Naive B cell (primary cell): ENCODE measurements around the gene RAP1GAP2. TPM values are rescaled to one million over a fixed set of nuclear protein-coding genes. Genes with fewer than 3 reads are reported as not detected.

Source experiments
- ATAC-seq, 2 donors: fragments of 150-1000 bp; cut with Tn5 transposase; 2 replicates each; pipeline ENCODE4 v1.10.0; 2021; ENCODE audit warnings: low read depth in 2 of 2, mild to moderate bottlenecking in 2 of 2, moderate library complexity in 2 of 2
- DNase-seq: peaks from one replicate; pipeline ENCODE4 v3.0.0; 2022
- H3K27ac Mint-ChIP-seq, 6 donors: one replicate each; pipeline ENCODE4 v1.8.0; 2020 to 2022; ENCODE audit warnings: mild to moderate bottlenecking in 6 of 6, mixed read lengths in 6 of 6, moderate library complexity in 5 of 6, inconsistent platforms in 2 of 6
- H3K27me3 Mint-ChIP-seq, 3 donors: one replicate each; pipeline ENCODE4 v1.8.0; 2021 to 2022; ENCODE audit warnings: mixed read lengths in 3 of 3, mild to moderate bottlenecking in 1 of 3
- H3K36me3 Mint-ChIP-seq, 2 donors: one replicate each; pipeline ENCODE4 v1.8.0; 2020 to 2022; ENCODE audit warnings: mixed read lengths in 2 of 2, inconsistent platforms in 1 of 2, mild to moderate bottlenecking in 1 of 2
- H3K4me1 Mint-ChIP-seq, 3 donors: one replicate each; pipeline ENCODE4 v1.8.0; 2020 to 2022; ENCODE audit warnings: mixed read lengths in 3 of 3, inconsistent platforms in 1 of 3, mild to moderate bottlenecking in 1 of 3, moderate library complexity in 1 of 3
- H3K4me3 Mint-ChIP-seq, 8 donors: one replicate each; pipeline ENCODE4 v1.8.0; 2020 to 2022; ENCODE audit warnings: mild to moderate bottlenecking in 8 of 8, mixed read lengths in 8 of 8, moderate library complexity in 8 of 8, inconsistent platforms in 2 of 8
- H3K9me3 Mint-ChIP-seq, 7 donors: one replicate each; pipeline ENCODE4 v1.8.0; 2020 to 2022; ENCODE audit warnings: mixed read lengths in 7 of 7, mild to moderate bottlenecking in 5 of 7, inconsistent platforms in 2 of 7, moderate library complexity in 1 of 7
- polyA plus RNA-seq, 6 donors: library from polyadenylated mRNA; unstranded; fragments of 300-500 nt; fragmentation: Illumina TruSeq; gene quantifications; one replicate each; pipeline ENCODE4 v1.2.3, GENCODE V29; 2021; ENCODE audit warnings: low read depth in 6 of 6

Gene RAP1GAP2
- polyA plus RNA-seq, 6 donors from 2014 or later: 0.96 to 2.9 (median 1.4) TPM; not detected in 1

- no peaks in the 10 kb centered on the region for H3K36me3 Mint-ChIP-seq
- peaks cover 7 to 13% (median 12%) of the 10 kb centered on the region in 3 donors for H3K4me1 Mint-ChIP-seq
- no peaks in the 10 kb centered on the region for H3K9me3 Mint-ChIP-seq
- H3K4me3 Mint-ChIP-seq: no peak overlapping the region
- no peaks in the 10 kb centered on the region for H3K27me3 Mint-ChIP-seq
- peak overlapping the region in 1 of 6 donors; percentile 13 for H3K27ac Mint-ChIP-seq
- no peak for ATAC-seq
- no peak for DNase-seq
These were observed 96.2 kb downstream of the RAP1GAP2 start for GRCh38 chr17:2892305-2892971.

GRCh38 chr17:2893422-2893914, 97.2 kb downstream of the RAP1GAP2 start:
- no peaks in the 10 kb centered on the region for H3K9me3 Mint-ChIP-seq
- no peak for ATAC-seq

DNA sequence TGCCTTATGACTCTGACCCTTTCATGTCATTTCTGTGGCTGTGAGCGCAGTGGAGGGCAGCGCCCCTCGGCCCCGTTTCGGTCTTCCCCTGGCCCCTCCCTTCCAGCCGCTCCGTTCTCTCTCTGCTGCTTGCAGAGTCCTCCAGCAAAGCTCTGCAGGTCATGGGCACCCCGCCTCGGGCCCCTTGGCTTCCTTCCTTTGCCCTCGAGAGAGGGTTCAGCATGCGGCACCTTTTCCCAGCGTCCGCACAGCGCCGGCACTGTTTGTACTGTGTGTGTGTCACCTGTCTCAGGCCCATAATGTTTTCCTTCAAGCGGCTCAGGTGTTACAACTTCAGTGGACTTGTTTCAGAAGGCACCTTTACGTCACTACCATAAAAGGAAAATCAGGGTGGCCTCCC, 98.5 kb downstream of the RAP1GAP2 start:
- Mint-ChIP-seq H3K27ac (peak overlapping the region in 1 of 6 donors; percentile 65), H3K36me3 (no peaks in the 10 kb centered on the region), H3K9me3 (no peaks in the 10 kb centered on the region), H3K4me3 (no peak overlapping the region), H3K27me3 (no peaks in the 10 kb centered on the region), H3K4me1 (peaks cover 3 to 15% (median 13%) of the 10 kb centered on the region in 3 donors)
- DNase-seq (no peak), ATAC-seq (no peak)

More at GRCh38 chr17:2893422-2893914, 97.2 kb downstream of the RAP1GAP2 start:
- Mint-ChIP-seq H3K36me3 (no peaks in the 10 kb centered on the region), H3K27me3 (no peaks in the 10 kb centered on the region), H3K4me3 (no peak overlapping the region), H3K4me1 (peaks cover 4 to 10% (median 10%) of the 10 kb centered on the region in 3 donors), H3K27ac (peak overlapping the region in 1 of 6 donors; percentile 49)
- no peak for DNase-seq

GRCh38 chr17:2897605-2898004, 101.4 kb downstream of the RAP1GAP2 start:
- Mint-ChIP-seq H3K27me3 (no peaks in the 10 kb centered on the region), H3K4me3 (no peak overlapping the region), H3K27ac (peak overlapping the region in 1 of 6 donors; percentile 59), H3K36me3 (no peaks in the 10 kb centered on the region), H3K4me1 (peaks cover 3 to 15% (median 15%) of the 10 kb centered on the region in 3 donors), H3K9me3 (no peaks in the 10 kb centered on the region)
- ATAC-seq: no peak
- DNase-seq: no peak

GRCh38 chr17:2898255-2898926, 102.2 kb downstream of the RAP1GAP2 start:
- H3K4me3 Mint-ChIP-seq: no peak overlapping the region
- H3K9me3 Mint-ChIP-seq: no peaks in the 10 kb centered on the region
- ATAC-seq: no peak
- no peak for DNase-seq
- no peak overlapping the region for H3K27ac Mint-ChIP-seq
- H3K36me3 Mint-ChIP-seq: no peaks in the 10 kb centered on the region
- H3K27me3 Mint-ChIP-seq: no peaks in the 10 kb centered on the region
- H3K4me1 Mint-ChIP-seq: peaks cover 3 to 15% (median 15%) of the 10 kb centered on the region in 3 donors

GRCh38 chr17:2899906-2900305, 103.7 kb downstream of the RAP1GAP2 start:
- Mint-ChIP-seq H3K27ac (no peak overlapping the region), H3K4me1 (peaks cover 7 to 15% (median 12%) of the 10 kb centered on the region in 3 donors), H3K27me3 (no peaks in the 10 kb centered on the region), H3K9me3 (no peaks in the 10 kb centered on the region), H3K36me3 (no peaks in the 10 kb centered on the region), H3K4me3 (no peak overlapping the region)
- ATAC-seq: no peak
- no peak for DNase-seq

DNA sequence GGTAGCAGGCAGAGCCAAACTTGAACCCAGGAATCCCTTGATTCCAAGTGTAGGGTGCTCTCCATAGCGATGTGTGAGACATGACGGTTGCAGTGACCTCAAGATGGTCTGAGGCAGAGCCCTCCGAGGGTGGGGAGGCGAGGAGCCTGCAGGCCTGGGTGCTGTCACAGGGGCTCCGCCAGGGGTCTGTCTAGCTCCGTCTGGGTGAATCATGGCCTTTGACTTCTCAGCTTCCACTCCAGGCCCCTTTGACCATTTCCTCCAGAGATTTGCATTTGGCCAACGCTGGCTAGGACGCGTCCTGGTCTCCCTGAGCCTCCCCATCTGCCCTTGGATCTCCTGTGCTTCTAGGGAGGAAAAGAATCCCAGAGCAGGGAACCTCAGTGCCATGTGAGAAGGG, 104.6 kb downstream of the RAP1GAP2 start:
- Mint-ChIP-seq H3K36me3 (no peaks in the 10 kb centered on the region), H3K4me1 (peaks cover 7 to 15% (median 10%) of the 10 kb centered on the region in 3 donors), H3K27ac (no peak overlapping the region), H3K9me3 (no peaks in the 10 kb centered on the region), H3K4me3 (no peak overlapping the region), H3K27me3 (no peaks in the 10 kb centered on the region)
- ATAC-seq (no peak), DNase-seq (no peak)

DNA sequence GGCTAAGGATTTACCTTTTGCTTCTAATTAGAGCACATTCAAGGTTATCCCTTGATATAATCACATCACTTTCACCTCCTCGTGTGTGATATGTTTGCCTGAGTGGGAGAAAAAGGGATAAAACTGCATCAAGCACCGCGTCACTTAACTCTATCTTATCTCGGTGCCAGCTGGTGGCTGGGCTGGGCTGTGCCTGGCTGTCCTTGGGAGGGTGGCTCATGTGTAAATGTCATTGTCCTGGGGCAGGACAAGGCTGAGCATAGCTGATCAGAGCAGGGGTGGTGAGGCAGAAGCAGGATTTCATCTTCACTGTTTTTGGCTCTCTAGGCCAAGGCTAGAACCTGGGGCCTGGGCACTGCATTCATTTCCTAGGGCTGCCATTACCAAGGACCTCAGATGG, 105.3 kb downstream of the RAP1GAP2 start:
- DNase-seq (no peak), ATAC-seq (no peak)
- H3K27me3 Mint-ChIP-seq: no peaks in the 10 kb centered on the region
- peaks cover 4 to 15% (median 6%) of the 10 kb centered on the region in 3 donors for H3K4me1 Mint-ChIP-seq
- peaks cover 1 to 3% of the 10 kb centered on the region in 2 donors for H3K36me3 Mint-ChIP-seq
- peaks cover 0 to under 1% (median 0%) of the 10 kb centered on the region in 7 donors for H3K9me3 Mint-ChIP-seq
- peak overlapping the region in 1 of 6 donors; percentile 70 for H3K27ac Mint-ChIP-seq
- no peak overlapping the region for H3K4me3 Mint-ChIP-seq

- H3K4me3 Mint-ChIP-seq: no peak overlapping the region
- peaks cover 4 to 12% of the 10 kb centered on the region in 2 donors for H3K36me3 Mint-ChIP-seq
- no peak for ATAC-seq
- DNase-seq: no peak
- H3K4me1 Mint-ChIP-seq: peaks cover 4 to 15% (median 9%) of the 10 kb centered on the region in 3 donors
- H3K9me3 Mint-ChIP-seq: peaks cover 0 to 5% (median 4%) of the 10 kb centered on the region in 7 donors
- H3K27me3 Mint-ChIP-seq: no peaks in the 10 kb centered on the region
- no peak overlapping the region for H3K27ac Mint-ChIP-seq
These were observed 106.3 kb downstream of the RAP1GAP2 start for GRCh38 chr17:2902546-2902945.

- H3K4me3 Mint-ChIP-seq: no peak overlapping the region
- ATAC-seq: no peak
- H3K9me3 Mint-ChIP-seq: peaks cover 0 to 5% (median 4%) of the 10 kb centered on the region in 7 donors
- H3K36me3 Mint-ChIP-seq: peaks cover 10 to 20% of the 10 kb centered on the region in 2 donors
- H3K4me1 Mint-ChIP-seq: peaks cover 4 to 14% (median 12%) of the 10 kb centered on the region in 3 donors
- no peak for DNase-seq
- H3K27me3 Mint-ChIP-seq: no peaks in the 10 kb centered on the region
- no peak overlapping the region for H3K27ac Mint-ChIP-seq
These were observed 107.1 kb downstream of the RAP1GAP2 start for GRCh38 chr17:2903193-2903974.

DNA sequence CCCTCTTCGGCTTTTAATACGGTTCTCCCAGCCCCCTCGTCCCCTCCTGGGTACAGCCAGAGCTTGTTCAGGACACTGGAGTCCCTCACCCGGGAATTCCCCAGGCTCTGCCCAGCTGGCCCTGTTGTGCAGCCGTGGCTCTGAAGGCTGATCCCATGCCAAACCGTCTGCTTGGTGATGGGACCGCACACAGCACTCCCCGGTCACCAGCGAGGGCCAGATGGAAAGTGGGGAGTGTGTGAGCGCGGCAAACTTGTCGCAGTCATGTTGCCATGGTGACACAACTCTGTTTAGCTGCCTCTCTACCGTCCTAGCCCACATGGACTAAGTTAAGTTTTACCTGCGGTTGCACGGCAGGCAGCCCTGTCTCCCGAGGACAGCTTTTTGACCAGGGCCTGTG, 107.9 kb downstream of the RAP1GAP2 start:
- Mint-ChIP-seq H3K27me3 (no peaks in the 10 kb centered on the region), H3K36me3 (peaks cover 10 to 22% of the 10 kb centered on the region in 2 donors), H3K4me3 (no peak overlapping the region), H3K9me3 (peaks cover 0 to 5% (median 4%) of the 10 kb centered on the region in 7 donors), H3K27ac (peak overlapping the region in 1 of 6 donors; percentile 33), H3K4me1 (peaks cover 8 to 12% (median 9%) of the 10 kb centered on the region in 3 donors)
- no peak for DNase-seq
- no peak for ATAC-seq

DNA sequence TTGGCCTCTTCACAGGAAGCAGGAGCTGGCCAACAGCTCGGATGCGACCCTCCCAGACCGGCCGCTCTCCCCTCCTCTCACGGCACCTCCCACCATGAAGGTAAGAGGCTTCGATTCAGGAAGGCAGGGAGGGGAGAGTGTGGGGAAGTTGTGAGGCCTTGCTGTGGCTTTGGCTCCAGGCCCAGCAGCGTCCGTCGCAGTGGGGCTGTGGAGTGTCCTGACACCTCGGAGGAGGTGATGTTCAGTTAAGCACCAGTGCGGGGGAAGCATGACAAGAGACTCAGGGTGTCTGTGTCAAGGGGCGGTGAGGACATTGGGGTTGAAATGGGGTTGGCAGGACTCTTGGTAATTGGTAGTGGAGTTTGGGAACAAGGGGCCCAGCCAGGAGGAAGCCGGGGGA, 109.0 kb downstream of the RAP1GAP2 start:
- no peak overlapping the region for H3K4me3 Mint-ChIP-seq
- peak overlapping the region in 2 of 6 donors; percentile 63 to 80 for H3K27ac Mint-ChIP-seq
- peaks cover 0 to 5% (median 4%) of the 10 kb centered on the region in 7 donors for H3K9me3 Mint-ChIP-seq
- ATAC-seq (no peak), DNase-seq (no peak)
- peaks cover 14 to 22% (median 14%) of the 10 kb centered on the region in 3 donors for H3K4me1 Mint-ChIP-seq
- H3K27me3 Mint-ChIP-seq: no peaks in the 10 kb centered on the region
- peaks cover 10 to 22% of the 10 kb centered on the region in 2 donors for H3K36me3 Mint-ChIP-seq
